Tibial nerve (tissue), 4 donors: ENCODE data around the gene CACNA1E.

Experiments
- CTCF ChIP-seq, 5 experiments: fragments of 200-600 bp in 3 of 5; fragments of 450-650 bp in 2 of 5; sonication (generic) in 3 of 5; IDR thresholded peaks; one replicate each; pipeline ENCODE4 v1.5.1; 2016 to 2019; ENCODE audit warnings: antibody characterized with exemption in 5 of 5, mild to moderate bottlenecking in 3 of 5, moderate library complexity in 2 of 5
- EP300 ChIP-seq, 2 donors: sonication (generic); formaldehyde crosslinking; IDR thresholded peaks; one replicate each; pipeline ENCODE4 v1.6.1; 2017; ENCODE audit warnings: antibody characterized with exemption in 2 of 2, mild to moderate bottlenecking in 1 of 2

- TF ChIP-seq CTCF (IDR thresholded peaks at IDR 0.05) (no peak), EP300 (IDR thresholded peaks at IDR 0.05) (no peak)
Measured at GRCh38 chr1:181669246-181669645, 185.9 kb downstream of the CACNA1E start.
